ENCODE results near the gene BCL2L15.

Gene BCL2L15

GRCh38 chr1:113836534-113836933 lies 50.8 kb downstream of the BCL2L15 start:
- no peak for TF ChIP-seq GATA3 (IDR thresholded peaks at IDR 0.05; ENCODE audit: low read depth, low read length)
- no peak for TF ChIP-seq GATA2 (IDR thresholded peaks at IDR 0.05; ENCODE audit: low read depth, low read length)

GRCh38 chr1:113835686-113836290 lies 51.6 kb downstream of the BCL2L15 start:
- TF ChIP-seq GATA2 (IDR thresholded peaks at IDR 0.05; ENCODE audit: low read depth, low read length) (no peak), GATA3 (IDR thresholded peaks at IDR 0.05; ENCODE audit: low read depth, low read length) (no peak)

- no peak for TF ChIP-seq GATA2 (IDR thresholded peaks at IDR 0.05; ENCODE audit: low read depth, low read length)
- TF ChIP-seq GATA3 (IDR thresholded peaks at IDR 0.05; ENCODE audit: low read depth, low read length), result no peak
Measured at GRCh38 chr1:113834716-113835115, 52.7 kb downstream of the BCL2L15 start.
